EH (cell line): ENCODE results near the gene CD248.
A peak's percentile ranks its signal among the peaks of the same experiment; 100 is the strongest.
"Not testable (repeated sequence)": the region's sequence is repeated elsewhere in the genome, so short reads cannot be mapped to it uniquely, and the experiment has no call there.

Source experiments
- DNase-seq: peaks from one replicate; pipeline ENCODE4 v3.0.0-alpha.2; 2015; ENCODE audit warnings: low read depth

The CD248 gene

DNA sequence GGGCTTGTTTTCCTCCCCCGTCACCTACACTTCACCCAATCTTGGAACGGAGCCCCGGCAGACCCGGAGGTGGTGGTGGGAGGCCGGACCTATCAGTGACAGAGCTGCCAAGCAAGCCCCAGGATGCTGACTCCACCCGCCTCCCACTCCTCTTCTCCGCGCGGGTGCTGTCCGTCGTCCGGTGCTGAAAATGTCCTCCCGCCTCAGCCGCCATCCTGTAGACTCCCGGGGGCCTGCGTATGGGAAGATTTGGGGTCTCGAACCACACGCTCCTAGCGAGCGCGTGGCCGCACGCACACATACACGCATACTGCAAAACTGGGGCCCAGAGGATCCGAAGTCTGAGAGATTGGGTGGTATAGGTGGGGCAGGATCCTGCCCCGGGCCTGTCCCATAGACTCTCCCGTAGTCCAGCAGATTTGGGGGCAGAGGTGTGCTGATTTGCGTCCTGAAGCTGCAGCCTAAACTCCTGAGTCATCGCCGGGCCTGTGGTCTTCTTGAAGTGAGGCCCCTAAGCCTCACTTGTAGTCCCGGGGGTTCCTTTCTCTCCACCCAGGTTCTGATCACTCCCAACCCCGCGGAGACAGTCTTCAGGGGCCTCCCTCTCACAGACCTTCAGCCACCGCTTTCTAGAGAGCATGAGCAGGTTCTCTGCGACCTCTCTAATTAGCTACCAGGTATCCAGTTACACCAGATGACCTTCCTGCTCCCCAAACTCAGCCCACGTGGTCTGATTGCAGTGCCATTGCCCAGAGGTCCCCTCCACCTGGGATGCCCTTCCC lies 27.1 kb downstream of the CD248 start:
- no peak for DNase-seq

DNA sequence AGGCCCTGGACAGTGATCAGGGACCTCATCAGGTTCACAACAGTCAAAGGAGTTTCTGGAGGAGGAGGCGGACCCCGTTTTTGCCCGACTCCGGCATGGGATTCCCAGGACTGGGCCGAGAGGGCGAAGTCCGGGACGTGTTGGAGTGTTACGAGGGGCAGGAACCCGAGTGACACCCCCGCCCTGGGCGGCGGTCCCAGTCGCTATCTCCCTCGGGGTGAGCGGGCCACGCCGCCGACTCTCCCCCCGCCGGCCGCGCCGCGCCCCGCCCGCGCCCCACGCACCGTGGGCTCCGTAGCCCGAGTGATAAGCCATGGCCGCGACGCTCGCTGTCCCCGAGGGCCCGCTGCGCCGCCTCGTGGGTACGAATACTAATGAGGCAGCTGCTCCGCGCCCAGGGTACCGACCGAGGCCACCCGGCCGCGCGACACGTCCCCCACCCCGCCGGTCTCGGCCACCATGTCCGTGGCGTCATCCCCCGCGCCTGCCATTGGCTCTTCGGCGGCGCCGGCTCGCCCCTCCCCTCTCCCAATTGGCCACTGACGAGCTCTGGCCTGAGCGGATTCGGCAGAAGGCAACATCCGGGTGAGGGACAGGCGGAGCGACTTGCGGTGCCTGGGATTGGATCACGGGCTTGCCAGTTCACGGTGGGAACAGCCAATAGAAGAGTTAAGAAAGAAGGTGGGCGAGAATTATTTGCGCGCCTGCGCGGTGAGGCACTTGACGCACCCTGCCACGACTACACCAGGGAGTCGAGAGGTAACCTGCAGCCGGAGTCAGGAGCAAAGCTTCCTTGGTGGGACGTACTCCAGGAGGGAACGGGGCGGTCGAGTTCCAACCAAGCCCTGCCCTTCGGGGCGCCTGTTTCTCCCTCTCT lies 27.9 kb downstream of the CD248 start, which contains the start of gene YIF1A:
Gene YIF1A (minus strand): TSS at position 473 of the 877 bp plus-strand sequence. CDS start 158 bp downstream, at position 315.
- DNase-seq, result peak; percentile 100

DNA sequence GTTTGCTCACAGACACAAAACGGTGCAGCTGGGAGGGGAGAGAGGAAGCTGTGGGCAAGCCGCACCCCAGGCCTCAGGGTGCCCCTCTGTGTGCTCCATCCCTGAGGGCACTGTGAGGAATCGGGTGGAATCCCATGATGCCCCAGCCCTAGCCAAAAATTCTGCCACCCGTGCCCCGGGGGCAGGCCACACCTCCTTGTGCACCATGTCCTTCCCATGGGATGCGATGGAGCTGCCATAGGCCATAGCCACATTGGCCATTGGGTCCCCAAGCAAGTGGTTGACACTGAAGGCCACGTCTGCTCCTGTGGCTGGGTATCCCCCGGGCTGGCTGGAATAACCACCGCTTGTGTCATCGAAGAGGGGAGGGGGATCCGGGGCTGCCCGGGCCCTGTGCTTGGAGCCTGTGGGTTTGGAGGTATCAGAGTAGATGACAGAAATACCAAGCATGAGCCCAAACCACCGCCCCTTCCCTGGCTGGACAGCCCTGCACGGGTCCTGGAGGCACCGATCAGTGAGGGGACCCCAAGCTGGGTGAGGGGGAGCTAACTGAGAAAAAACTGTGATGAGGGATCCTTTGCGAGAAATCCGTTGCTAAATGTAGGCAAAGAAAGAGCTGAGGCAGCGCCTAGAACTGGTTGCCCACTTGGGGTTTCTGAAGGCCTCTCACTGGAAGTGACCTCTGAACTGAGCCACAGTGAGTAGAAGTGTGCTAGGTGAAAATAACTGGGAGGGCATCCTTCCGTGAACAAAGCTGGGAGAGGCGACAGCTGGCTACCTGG lies 28.8 kb downstream of the CD248 start:
- peak; percentile 27 for DNase-seq

DNA sequence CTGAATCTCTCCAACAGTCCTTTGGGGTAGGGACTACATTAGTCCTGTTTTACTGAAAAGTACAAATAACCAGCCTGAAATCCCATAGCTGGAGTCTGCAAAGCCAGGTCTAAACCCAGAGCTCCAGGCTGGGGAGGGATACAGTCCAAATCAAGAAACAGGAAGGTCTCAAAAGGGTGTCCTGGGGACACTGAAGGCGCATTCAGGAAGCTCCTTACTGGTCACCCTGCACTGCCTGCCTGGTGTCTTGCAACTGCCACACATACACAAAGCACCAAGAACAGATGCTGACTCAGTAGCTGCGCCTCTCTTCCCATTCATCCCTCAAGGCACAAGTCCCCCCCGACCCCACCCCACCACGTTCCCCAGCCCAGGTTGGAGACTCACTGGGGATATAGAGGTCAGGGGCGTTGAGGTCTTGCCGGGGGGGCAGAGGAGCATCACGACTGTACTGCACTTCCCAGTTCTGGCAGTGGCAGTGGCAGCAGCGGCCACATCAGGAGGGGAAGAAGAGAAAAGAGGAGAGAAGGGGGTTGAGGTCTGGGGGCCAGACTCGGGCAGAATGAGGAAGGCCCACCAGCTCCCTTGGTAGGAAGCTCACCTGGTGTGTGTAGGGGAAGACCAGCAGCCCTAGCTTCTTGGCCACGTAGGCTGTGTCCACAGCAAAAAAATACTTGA lies 29.5 kb downstream of the CD248 start:
- no peak for DNase-seq

DNA sequence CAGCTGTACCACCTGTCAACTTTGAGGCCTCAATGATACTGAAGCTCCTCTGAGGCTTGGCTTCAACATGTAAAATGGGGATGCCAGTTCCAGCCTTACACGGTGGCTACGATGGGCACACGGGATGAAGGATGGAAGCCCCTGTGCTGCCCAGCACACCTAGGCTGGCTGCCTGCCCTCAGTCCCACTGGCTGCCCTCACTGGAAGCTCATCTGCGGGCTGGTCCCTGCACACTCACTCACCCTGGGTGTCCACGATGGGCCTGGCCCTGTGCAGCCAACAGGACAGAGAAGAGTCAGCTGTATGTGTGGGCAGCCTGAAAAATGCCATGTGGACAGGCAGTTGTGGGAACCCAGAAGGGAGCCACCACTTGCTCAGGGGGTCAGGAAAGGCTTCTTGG lies 30.1 kb downstream of the CD248 start:
- DNase-seq, result no peak

DNA sequence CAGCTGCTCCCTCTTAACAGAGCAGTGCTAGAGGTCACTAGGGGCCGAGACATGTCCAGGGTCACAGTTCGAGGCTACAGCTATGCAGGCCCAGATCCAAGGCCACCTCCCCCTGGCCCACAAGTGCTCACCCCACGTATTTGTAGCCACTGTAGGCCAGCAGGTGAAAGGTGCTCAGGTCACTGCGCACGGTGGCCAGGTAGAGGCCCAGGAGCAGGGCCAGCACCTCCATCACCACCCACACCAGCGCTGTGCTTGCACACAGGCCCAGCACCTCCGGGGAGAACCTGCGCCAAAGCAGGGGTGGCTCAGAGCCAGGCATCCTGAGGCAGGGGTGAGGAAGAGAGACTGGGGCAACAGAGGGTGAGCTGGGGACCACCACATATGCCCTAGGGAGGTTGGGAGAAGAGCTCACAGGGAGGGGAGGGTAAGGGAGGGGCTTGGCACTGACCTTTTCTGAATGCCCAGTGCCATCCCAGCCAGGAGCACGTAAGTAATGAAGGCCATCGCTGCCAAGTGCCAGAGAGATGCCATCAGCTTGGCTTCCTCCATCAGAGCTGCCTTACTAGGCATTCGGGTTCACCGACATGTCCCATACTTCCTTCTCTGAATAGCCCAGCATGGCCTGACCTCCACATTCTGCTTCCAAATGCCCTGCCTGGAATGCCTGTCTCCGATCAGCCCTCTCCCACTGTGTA lies 31.4 kb downstream of the CD248 start:
- DNase-seq, result no peak

DNA sequence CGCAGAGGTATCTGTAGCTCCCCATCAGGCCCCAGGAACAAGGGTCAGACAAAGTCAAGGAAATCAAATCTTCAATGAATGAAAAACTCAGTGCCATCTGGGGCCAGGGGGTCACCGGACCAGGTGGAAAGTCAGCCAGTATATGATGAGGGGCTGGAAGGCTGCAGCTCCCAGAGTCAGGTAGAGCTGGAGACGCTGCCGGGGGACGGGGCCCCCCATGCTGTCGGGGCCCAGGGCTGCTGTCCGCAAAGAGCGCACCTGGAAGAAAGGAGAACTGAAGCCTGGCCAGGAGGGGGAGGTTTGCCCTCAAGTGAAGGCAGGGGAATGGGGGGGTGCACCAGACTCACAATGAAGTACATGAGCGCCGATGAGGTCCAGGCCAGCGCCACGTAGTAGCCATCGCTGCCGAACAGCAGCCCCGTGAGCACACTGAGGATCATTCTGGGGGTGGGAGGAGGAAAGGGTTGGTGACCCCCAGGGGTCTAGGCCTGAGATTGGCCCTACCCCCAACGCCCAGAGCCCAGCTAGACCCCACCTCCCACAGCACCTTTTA lies 32.2 kb downstream of the CD248 start:
- no peak for DNase-seq

DNA sequence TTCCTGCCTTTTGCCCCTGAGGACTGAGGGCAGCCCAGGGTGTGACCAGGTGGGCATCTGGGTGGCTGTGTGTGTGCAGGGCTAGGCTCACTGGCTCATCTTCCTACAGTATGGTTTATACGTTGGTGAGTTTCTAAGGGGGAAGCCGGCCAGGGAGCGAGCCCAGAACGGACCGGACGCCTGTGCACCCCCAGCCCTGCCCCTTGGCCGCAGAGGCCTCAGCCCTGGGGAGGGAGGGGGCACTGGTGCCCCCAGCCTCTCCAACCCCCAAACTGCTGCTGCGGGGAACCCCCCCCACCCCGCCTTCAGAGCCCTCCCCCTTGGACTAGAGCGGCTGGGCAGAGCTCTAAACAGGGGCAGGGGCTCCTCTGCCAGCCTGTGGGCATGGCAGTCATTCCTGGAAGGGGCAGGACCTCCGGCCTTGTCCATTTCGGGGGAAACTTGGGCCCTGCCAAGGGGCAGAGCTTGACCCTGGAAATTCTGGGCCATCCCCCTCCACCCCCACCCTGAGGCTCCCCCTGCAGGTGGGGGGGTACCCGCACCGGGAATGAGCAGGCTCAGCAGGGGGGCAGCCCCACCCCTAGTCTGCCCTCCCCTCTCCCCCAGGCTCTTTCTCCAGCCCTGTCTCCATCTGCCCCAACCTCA lies 33.3 kb downstream of the CD248 start:
- no peak for DNase-seq

DNA sequence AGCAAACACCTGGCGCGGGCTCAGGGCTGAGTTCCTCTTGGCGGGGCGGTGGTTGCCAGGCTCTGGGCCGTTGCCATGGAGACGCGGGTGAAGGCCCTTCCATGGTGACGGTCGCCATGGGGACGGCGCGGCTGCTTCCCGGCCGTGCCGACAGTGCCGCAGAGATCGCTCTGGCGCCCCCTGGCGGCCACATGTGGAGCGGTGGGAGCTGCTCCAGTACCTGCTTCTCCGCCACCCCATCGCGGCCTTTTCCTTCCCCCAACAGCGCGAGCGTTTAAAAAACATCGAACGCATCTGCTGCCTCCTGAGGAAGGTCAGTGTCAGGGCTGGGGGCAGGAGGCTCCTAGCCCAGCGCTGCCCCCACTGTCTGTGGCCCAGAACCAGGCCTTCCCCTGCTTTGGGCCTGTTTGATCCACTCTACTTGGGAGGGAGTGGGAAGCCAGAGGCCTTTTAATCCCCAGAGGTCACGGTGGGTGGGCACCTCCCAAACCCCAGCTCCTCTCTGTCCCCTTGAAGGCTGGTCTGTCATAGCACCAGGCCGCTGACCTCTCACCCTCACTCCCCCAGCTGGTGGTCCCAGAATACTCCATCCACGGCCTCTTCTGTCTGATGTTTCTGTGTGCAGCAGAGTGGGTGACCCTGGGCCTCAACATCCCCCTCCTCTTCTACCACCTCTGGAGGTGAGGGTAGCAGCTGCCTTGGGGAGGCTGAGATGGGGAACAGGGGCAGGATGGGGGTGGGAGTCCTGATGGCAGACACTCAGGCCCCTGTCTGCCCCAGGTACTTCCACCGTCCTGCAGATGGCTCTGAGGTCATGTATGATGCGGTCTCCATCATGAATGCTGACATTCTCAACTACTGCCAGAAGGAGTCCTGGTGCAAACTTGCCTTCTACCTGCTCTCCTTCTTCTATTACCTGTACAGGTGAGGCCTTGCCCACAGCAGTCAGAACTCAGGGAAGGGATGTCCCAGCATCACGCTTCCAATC lies 34.1 kb downstream of the CD248 start:
- peak; percentile 95 for DNase-seq

DNA sequence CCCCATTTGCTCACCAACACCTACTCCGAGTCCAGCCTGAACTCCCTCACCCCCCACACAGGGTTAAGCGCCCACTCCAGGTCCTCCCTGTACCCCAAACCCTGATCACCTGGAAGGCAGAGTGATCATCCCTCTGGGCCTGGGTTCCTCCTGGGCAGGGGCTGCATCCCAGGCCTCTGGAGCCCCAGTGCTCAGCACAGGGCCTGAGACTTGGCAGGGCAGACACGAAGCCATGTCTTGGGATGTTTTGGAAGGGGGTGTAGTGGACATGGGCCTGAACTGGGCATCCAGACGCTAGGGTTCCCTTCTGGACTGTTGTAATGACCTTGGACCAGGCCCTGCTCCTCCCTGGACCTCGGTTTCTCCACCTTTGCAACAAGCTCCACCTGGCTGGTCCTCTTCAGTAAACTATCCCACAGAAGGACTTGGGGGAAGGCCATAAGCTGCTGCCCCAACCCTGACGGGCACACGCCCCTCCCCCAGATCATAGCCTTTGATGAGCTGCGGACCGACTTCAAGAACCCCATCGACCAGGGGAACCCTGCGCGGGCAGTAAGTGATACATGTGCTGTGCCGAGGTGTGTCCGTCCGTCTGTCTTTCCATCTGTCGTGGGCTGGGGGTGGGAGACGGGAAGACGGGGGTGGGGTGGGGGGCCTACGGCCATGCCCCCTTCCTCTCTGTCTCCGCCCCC lies 34.9 kb downstream of the CD248 start:
- no peak for DNase-seq

DNA sequence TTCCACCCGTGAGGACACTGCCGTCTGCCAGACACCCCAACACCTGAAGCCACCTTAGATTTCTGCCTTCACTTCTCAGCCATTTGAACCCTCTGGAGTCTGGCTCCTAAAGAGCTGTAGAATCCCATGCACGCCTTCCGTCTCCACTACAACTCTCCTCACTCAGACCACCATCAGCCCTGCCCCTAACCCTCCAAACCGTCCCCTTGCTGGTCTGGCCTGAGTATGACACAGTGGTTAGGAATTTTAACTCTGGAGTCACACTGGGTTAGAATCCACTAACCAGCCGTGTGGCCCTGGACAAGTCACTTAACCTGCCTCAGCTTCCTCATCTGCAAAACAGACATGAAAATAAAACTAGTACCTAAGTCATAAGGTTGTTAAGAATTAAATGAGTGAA lies 35.8 kb downstream of the CD248 start:
- peak; percentile 38 for DNase-seq

DNA sequence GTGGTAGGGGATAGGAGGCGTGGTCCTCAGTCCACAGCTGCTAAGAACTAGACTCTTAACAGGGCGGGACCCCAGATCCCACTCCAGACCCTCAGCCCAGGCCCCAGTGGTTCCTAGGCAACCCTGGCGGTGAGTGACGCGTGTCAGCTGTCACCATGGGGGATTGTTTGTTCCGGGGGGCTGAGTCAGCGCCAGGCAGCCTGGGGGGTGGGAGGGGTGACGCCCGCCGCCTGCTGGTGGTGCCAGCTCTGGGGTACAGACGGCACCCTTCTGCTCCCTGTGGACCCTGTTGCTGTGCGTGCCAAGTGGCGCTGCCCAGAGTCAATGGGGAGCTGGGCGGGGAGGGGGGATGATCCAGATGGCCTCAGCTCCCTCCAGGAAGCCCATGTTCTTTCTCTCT lies 36.4 kb downstream of the CD248 start:
- DNase-seq, result no peak

DNA sequence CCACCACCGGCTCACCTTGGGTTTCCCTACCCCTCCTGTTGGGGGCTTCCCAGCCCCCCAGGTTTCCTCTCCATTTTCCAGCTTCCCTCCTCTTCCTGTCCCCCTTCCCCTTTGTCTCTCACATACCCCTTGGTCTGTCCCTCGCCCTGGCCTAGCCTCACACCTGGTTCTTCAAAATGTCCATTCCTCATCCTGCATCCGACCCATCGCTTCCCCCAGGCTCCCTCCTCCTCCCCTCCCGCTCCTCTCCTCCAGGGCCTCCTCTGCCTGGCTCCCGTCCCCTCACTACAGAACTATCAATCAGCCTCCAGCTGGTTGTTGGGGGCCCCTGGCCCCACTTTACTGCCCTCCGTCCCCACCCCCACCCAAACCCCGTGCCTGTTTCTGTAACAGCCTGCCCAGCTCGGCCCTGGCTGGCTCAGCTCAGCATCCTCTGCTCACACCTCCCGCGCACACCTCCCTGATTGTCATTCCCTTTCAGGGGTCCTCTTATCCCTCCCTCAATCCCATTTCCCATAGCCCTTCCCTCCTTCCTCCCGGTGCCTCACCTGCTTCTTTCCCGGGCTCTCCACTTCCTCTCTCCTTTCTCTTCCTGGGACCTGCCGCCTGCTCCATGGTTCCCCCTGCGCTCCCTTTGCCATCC lies 37.6 kb downstream of the CD248 start:
- no peak for DNase-seq

DNA sequence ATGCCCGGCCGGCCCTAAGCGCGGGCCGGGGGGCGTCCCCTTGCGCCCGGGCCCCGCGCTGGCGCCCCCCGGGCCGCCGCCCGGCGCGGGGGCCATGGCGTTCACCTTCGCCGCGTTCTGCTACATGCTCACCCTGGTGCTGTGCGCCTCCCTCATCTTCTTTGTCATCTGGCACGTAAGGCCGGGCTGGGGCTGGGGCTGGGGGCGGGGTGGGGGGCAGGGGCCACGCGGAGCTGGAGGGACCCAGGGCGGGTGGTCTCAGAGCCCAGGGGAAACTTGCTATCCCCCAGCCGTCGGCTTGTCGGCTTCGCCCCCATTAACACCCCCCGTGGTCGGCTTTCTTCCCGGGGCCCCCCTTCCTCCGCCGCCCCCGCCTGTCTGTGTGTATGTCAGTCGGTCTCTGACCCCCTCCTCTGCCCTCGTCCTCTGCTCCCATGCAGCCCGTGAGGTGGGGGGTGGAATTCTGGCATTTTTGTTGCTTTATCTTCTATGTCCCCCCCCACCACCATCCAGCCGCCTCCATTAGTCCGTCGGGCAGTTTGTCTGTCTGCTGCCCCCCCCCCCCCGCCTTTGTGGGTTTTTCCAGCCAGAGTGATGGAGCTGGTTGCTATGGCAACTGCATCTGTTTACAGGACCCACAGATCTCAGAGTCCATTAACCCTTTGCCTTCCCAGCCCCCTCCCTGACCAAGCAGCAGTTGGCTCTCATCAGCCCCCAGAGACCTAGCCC lies 38.3 kb downstream of the CD248 start:
- peak; percentile 24 for DNase-seq

DNA sequence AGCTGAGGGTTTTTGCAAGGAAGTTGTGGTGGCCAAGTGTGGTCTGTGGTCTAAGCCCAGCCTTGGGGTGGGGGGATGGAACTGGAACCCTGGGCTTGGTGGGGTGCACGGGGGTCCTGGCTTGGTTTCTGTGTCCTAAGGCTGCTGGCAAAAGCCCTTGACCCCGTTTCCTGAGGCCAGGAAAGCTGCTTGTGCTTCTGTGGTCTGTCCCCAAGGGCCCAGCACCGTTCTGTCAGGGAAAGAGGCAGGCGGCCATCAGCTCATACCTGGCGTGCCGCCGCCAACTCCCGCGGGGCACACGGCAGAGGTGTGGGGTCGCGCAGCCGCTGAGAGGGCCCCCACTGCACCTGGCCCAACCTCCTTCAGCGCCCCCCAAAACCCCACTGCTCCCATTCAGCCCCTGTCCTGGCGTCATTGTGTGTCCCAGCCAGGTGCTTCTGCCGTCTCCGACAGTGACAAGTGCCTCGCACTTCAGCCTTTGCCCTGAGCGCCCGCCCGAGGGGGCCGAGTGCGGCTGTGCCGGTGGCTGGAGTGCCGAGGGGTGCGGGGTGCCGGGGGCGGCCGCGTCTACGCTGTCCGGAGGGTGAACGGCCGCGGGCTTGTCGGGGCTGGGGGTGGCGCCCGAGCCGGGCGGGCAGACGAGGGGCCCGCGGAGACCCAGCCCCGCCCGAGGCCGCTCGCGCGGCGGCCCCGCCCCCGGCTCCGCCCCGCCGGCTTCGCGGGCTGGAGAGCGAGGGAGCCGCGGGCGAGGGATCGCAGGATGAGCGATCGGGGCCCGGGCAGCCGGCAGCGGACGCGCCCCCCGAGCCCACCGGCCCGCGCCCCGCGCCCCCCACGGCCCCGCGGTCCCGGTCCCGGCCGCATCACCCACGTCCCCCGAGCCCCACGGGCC lies 39.1 kb downstream of the CD248 start, which contains the start of gene CNIH2:
Gene CNIH2 (plus strand): TSS at position 705 of the 892 bp plus-strand sequence. CDS start 282 bp downstream, outside the sequence.
- peak; percentile 32 for DNase-seq

DNA sequence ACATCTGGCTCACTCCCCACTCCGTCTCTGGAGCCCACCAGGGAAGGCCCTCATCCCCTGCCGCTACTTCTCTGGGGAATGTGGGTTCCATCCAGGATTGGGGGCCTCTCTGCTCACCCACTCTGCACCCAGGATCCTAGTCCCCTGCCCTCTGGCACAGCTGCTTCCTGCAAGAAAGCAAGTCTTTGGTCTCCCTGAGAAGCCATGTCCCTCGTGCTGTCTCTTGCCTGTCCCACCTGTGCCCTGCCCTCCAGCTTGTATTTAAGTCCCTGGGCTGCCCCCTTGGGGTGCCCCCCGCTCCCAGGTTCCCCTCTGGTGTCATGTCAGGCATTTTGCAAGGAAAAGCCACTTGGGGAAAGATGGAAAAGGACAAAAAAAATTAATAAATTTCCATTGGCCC lies 39.8 kb downstream of the CD248 start:
- DNase-seq, result not testable (repeated sequence)
